Activated CD8-positive, alpha-beta memory T cell treated with anti-CD3 and anti-CD28 coated beads, Interleukin-2, amount 50 U/mL, for 1 hour (primary cell): ENCODE results near the gene LAMTOR1.

Source experiments
- DNase-seq: peaks from one replicate; pipeline ENCODE4 v3.0.0-alpha.2; 2020; ENCODE audit errors: extremely low read depth

LAMTOR1 gene

GRCh38 chr11:72119198-72119597 lies 16.1 kb upstream of the LAMTOR1 start:
- DNase-seq, result no peak

- DNase-seq, result no peak
These were observed 13.1 kb upstream of the LAMTOR1 start for GRCh38 chr11:72116019-72116755.

- no peak for DNase-seq
These were observed 11.5 kb upstream of the LAMTOR1 start for GRCh38 chr11:72114570-72114969.

- DNase-seq, result no peak
These were observed 10.1 kb upstream of the LAMTOR1 start for GRCh38 chr11:72112978-72113808.

GRCh38 chr11:72112143-72112977 lies 9.3 kb upstream of the LAMTOR1 start, which contains the start of gene ANAPC15:
ANAPC15 (minus strand) TSS chr11:72112695; CDS start chr11:72111276, 1,419 bp downstream.
- peak; percentile 99 for DNase-seq

GRCh38 chr11:72111300-72112142 lies 8.4 kb upstream of the LAMTOR1 start:
- DNase-seq, result no peak

- DNase-seq, result no peak
These were observed 2.8 kb upstream of the LAMTOR1 start, which contains the start of gene TOMT for GRCh38 chr11:72105888-72106287. TOMT (plus strand) TSS chr11:72105924; CDS start chr11:72105952, 28 bp downstream.

- DNase-seq, result no peak
These were observed 664 bp upstream of the LAMTOR1 start for GRCh38 chr11:72103754-72104167.

GRCh38 chr11:72102631-72102945 lies 509 bp downstream of the LAMTOR1 start:
- no peak for DNase-seq

- DNase-seq, result no peak
These were observed 935 bp downstream of the LAMTOR1 start for GRCh38 chr11:72102162-72102561.

- DNase-seq, result no peak
These were observed 2.6 kb downstream of the LAMTOR1 start for GRCh38 chr11:72100462-72100861.

- no peak for DNase-seq
These were observed 3.1 kb downstream of the LAMTOR1 start for GRCh38 chr11:72100009-72100408.

- DNase-seq, result no peak
These were observed 4.4 kb downstream of the LAMTOR1 start for GRCh38 chr11:72098741-72099140.

GRCh38 chr11:72091292-72091691 lies 11.8 kb downstream of the LAMTOR1 start:
- DNase-seq, result peak; percentile 48

GRCh38 chr11:72088076-72088808 lies 14.9 kb downstream of the LAMTOR1 start:
- DNase-seq, result no peak

- no peak for DNase-seq
These were observed 17.3 kb downstream of the LAMTOR1 start for GRCh38 chr11:72085621-72086351.

- DNase-seq, result no peak
These were observed 18.1 kb downstream of the LAMTOR1 start for GRCh38 chr11:72084965-72085364.

- no peak for DNase-seq
These were observed 19.0 kb downstream of the LAMTOR1 start for GRCh38 chr11:72084076-72084475.

- DNase-seq, result no peak
These were observed 19.7 kb downstream of the LAMTOR1 start for GRCh38 chr11:72083414-72083813.
